ENCODE results near the gene CGB2. TPM values are rescaled to one million over a fixed set of nuclear protein-coding genes. Genes with fewer than 3 reads are reported as not detected.
"Not testable (repeated sequence)": the region's sequence is repeated elsewhere in the genome, so short reads cannot be mapped to it uniquely, and the experiment has no call there.

CGB2 gene
- total and polyA plus RNA-seq, 2 of the 13 experiments (the other 11 are each of a cell fraction or from before 2014, with no cell fraction given): not detected

DNA sequence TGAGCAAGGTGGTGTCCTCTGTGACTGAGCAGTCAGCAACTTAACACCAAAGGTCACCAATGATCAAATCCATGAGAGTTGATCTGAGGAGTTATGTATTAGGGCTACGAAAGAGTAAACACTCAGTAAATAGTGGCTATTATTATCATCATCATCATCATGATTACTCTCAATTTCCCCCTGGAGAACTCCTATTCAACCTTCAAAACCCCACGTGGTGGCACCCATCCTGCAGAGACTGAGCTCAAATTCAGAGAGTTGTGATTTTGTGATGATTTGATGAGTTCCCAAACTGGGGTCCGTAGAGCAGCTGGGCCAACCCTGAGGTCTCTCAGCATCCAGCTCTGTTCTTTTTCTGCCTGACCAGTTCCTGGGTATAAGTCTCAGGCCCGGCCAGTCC, 18.1 kb downstream of the CGB2 start:
- H3K4me3 ChIP-seq (replicated peaks in 1 of 3; ENCODE audit: insufficient read depth in 1 of 3, low read depth in 2 of 3, low read length in 3 of 3); FAIRE-seq; H4K20me1 ChIP-seq (ENCODE audit: insufficient read depth, low read length); H2AFZ ChIP-seq (ENCODE audit: low read length); DNase-seq (ENCODE audit: low spot score); H3K4me1 ChIP-seq (ENCODE audit: insufficient read depth, low read length); in situ Hi-C loops (cut with HindIII; ENCODE audit: extremely low pct_ligation_motif_present, low pct_unique_long_range_greater_than_20kb); POLR2A ChIA-PET; BruUV-seq (replicated peaks); CTCF ChIA-PET (ENCODE audit: low intra/inter-chr PET ratio, low total read pairs); intact Hi-C loops (cut with micrococcal nuclease; ENCODE audit: unreplicated experiment); H3K9me3 ChIP-seq (ENCODE audit: low read length); H3K9ac ChIP-seq (ENCODE audit: insufficient read depth, low read depth, low read length); H3K36me3 ChIP-seq (replicated peaks in 1 of 2; ENCODE audit: control insufficient read depth in 1 of 2, insufficient read depth in 2 of 2, low read length in 2 of 2); H3K27ac ChIP-seq (ENCODE audit: extremely low read length, insufficient read depth, low read length); ATAC-seq; H3K79me2 ChIP-seq (ENCODE audit: insufficient read depth, low read length); H3K4me2 ChIP-seq (ENCODE audit: low read depth, low read length): not testable (repeated sequence)
- WGBS (ENCODE audit: low lambda C conversion rate): 28% methylated on average over 2 of the region's 4 CpGs
- H3K27me3 ChIP-seq (ENCODE audit: control insufficient read depth in 1 of 2, insufficient read depth in 2 of 2, low read length in 2 of 2): peaks cover 3 to 11% of the 10 kb centered on the region in 2 experiments; a peak in 3 of 5 replicates

DNA sequence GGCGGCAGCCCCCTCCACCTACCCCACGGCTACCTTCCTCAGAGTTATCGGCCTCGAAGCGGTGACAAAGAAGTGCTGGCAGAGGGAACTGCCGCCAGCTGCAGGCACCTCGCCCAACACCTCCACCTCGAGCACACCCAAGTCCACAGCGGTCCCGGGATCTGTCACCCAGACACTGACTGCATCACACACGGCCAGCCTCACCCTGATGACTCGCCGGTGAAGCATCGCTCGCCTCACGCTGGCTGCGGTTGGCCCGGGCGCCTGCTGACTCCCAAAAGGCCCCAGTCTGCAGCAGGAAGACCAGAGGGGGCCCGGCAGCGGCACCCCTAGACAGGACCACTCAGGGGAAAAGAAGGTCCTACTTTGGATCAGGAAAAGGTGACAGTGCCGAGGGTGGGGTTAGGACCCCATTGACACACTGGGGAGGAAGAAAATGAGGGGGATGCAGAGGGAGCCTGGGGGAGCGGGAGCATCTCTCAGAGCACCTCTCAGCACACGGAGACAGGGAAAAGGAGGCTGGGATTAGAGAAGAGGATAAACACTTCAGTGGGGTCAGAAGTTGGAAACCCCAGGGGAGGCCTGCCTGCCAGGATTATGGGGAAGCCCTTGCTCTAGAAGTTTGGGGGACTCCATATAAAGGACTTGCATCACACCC, 18.8 kb downstream of the CGB2 start:
- CTCF ChIA-PET (ENCODE audit: low intra/inter-chr PET ratio, low total read pairs); ATAC-seq; H2AFZ ChIP-seq (ENCODE audit: low read length); H3K4me1 ChIP-seq (ENCODE audit: insufficient read depth, low read length); H3K4me3 ChIP-seq (replicated peaks in 1 of 3; ENCODE audit: insufficient read depth in 1 of 3, low read depth in 2 of 3, low read length in 3 of 3); intact Hi-C loops (cut with micrococcal nuclease; ENCODE audit: unreplicated experiment); H3K27ac ChIP-seq (ENCODE audit: extremely low read length, insufficient read depth, low read length); in situ Hi-C loops (cut with HindIII; ENCODE audit: extremely low pct_ligation_motif_present, low pct_unique_long_range_greater_than_20kb); H3K9me3 ChIP-seq (ENCODE audit: low read length); BruUV-seq (replicated peaks); H3K79me2 ChIP-seq (ENCODE audit: insufficient read depth, low read length); DNase-seq (ENCODE audit: low spot score); H3K36me3 ChIP-seq (replicated peaks in 1 of 2; ENCODE audit: control insufficient read depth in 1 of 2, insufficient read depth in 2 of 2, low read length in 2 of 2); H4K20me1 ChIP-seq (ENCODE audit: insufficient read depth, low read length); H3K9ac ChIP-seq (ENCODE audit: insufficient read depth, low read depth, low read length); H3K4me2 ChIP-seq (ENCODE audit: low read depth, low read length); POLR2A ChIA-PET; FAIRE-seq: not testable (repeated sequence)
- WGBS (ENCODE audit: low lambda C conversion rate): 16% methylated on average over 12 of the region's 24 CpGs
- H3K27me3 ChIP-seq (ENCODE audit: control insufficient read depth in 1 of 2, insufficient read depth in 2 of 2, low read length in 2 of 2): peaks cover 6 to 14% of the 10 kb centered on the region in 2 experiments; a peak in 4 of 5 replicates
